DND-41 (cell line): ENCODE measurements around the gene ABHD17C.

ENCODE experiments used
- ATAC-seq: fragments of 200-7000 bp; cut with Tn5 transposase; 3 replicates; pipeline ENCODE4 v1.9.1; 2021; ENCODE audit warnings: low read depth; ENCODE audit not compliant: insufficient read depth
- DNase-seq: peaks from one replicate; pipeline ENCODE4 v3.0.0-alpha.2; 2020
- H2AFZ ChIP-seq: 2 replicates; pipeline ENCODE4 v1.6.0; 2012; ENCODE audit warnings: low read depth, low read length
- H3K27ac ChIP-seq: 2 replicates; pipeline ENCODE4 v1.5.1; 2012; ENCODE audit warnings: low read length, inconsistent platforms
- H3K27me3 ChIP-seq: fragments of 200-600 bp; sonication (generic); 2 replicates; pipeline ENCODE4 v1.6.0; 2012; ENCODE audit warnings: low read length, mild to moderate bottlenecking, inconsistent platforms; ENCODE audit not compliant: insufficient read depth, poor library complexity
- H3K36me3 ChIP-seq: 2 replicates; pipeline ENCODE4 v1.5.1; 2012; ENCODE audit warnings: low read length, inconsistent platforms; ENCODE audit not compliant: insufficient read depth
- H3K4me1 ChIP-seq: 2 replicates; pipeline ENCODE4 v1.5.1; 2012; ENCODE audit warnings: mild to moderate bottlenecking, low read length; ENCODE audit not compliant: insufficient read depth
- H3K4me2 ChIP-seq: 2 replicates; pipeline ENCODE4 v1.6.0; 2012; ENCODE audit warnings: mild to moderate bottlenecking, moderate library complexity, low read length, inconsistent platforms; ENCODE audit not compliant: insufficient read depth
- H3K4me3 ChIP-seq, 2 experiments: fragments of 200-600 bp in 1 of 2; shearing (Covaris generic) in 1 of 2; 2 replicates each; pipeline ENCODE4 v1.5.1; 2012 to 2016; ENCODE audit warnings: inconsistent platforms in 2 of 2, low read length in 2 of 2, mild to moderate bottlenecking in 2 of 2, low read depth in 1 of 2, moderate library complexity in 1 of 2
- H3K79me2 ChIP-seq: 2 replicates; pipeline ENCODE4 v1.6.0; 2012; ENCODE audit warnings: low read length, inconsistent platforms; ENCODE audit not compliant: insufficient read depth
- H3K9ac ChIP-seq: 2 replicates; pipeline ENCODE4 v1.6.0; 2012; ENCODE audit warnings: low read depth, mild to moderate bottlenecking, inconsistent platforms, low read length, moderate library complexity
- H3K9me3 ChIP-seq: 2 replicates; pipeline ENCODE4 v1.5.1; 2012; ENCODE audit warnings: low read length, moderate library complexity, mild to moderate bottlenecking, inconsistent platforms; ENCODE audit not compliant: insufficient read depth, severe bottlenecking
- H4K20me1 ChIP-seq: 2 replicates; pipeline ENCODE4 v1.6.0; 2012; ENCODE audit warnings: low read length; ENCODE audit not compliant: insufficient read depth
- CTCF ChIP-seq: IDR thresholded peaks from 2 replicates; pipeline ENCODE4 v1.5.1; 2012; ENCODE audit warnings: borderline replicate concordance, low read length, moderate library complexity, mild to moderate bottlenecking; ENCODE audit not compliant: poor library complexity, severe bottlenecking; ENCODE audit errors: extremely low read depth
- EZH2 ChIP-seq: IDR thresholded peaks from 3 replicates; pipeline ENCODE4 v1.6.1; 2012; ENCODE audit warnings: borderline replicate concordance, low read depth, mild to moderate bottlenecking, moderate library complexity, low read length, inconsistent platforms; ENCODE audit not compliant: severe bottlenecking

The ABHD17C gene

GRCh38 chr15:80778964-80779657, 84.0 kb downstream of the ABHD17C start, which contains the start of gene CEMIP:
Gene CEMIP, plus strand, starts transcription at chr15:80779370. Its CDS starts 94,510 bp downstream, at chr15:80873880.
- ATAC-seq (no peak), DNase-seq (no peak)
- Histone ChIP-seq H3K4me2 (no peak within 1 kb of the TSS), H2AFZ (no peak within 1 kb of the TSS), H4K20me1 (peaks cover 5% of the 10 kb centered on the region; the same call in 1 of the 2 replicates), H3K4me3 (no peak within 1 kb of the TSS), H3K79me2 (no peaks in the 10 kb centered on the region), H3K4me1 (no peaks in the 10 kb centered on the region), H3K27me3 (no peaks in the 10 kb centered on the region), H3K36me3 (no peaks in the 10 kb centered on the region), H3K27ac (no peak within 1 kb of the TSS), H3K9ac (no peak within 1 kb of the TSS), H3K9me3 (no peaks in the 10 kb centered on the region)
- TF ChIP-seq EZH2 (no peak), CTCF (no peak)

- no peak for DNase-seq
- ATAC-seq, result no peak
- Histone ChIP-seq H3K79me2 (no peaks in the 10 kb centered on the region), H3K36me3 (no peaks in the 10 kb centered on the region), H4K20me1 (peaks cover 5% of the 10 kb centered on the region; the same call in 1 of the 2 replicates), H3K27ac (no peak overlapping the region), H2AFZ (no peak overlapping the region), H3K4me3 (no peak overlapping the region), H3K27me3 (no peaks in the 10 kb centered on the region), H3K9ac (no peak overlapping the region), H3K4me2 (no peak overlapping the region), H3K4me1 (no peaks in the 10 kb centered on the region), H3K9me3 (no peaks in the 10 kb centered on the region)
- no peak for TF ChIP-seq CTCF
- no peak for TF ChIP-seq EZH2
Observed at GRCh38 chr15:80779658-80780415, 84.7 kb downstream of the ABHD17C start.

- no peak for DNase-seq
- Histone ChIP-seq H3K4me3 (no peak overlapping the region), H3K79me2 (no peaks in the 10 kb centered on the region), H3K9ac (no peak overlapping the region), H3K4me1 (no peaks in the 10 kb centered on the region), H3K4me2 (no peak overlapping the region), H3K36me3 (no peaks in the 10 kb centered on the region), H2AFZ (no peak overlapping the region), H3K27me3 (no peaks in the 10 kb centered on the region), H3K9me3 (no peaks in the 10 kb centered on the region), H4K20me1 (peaks cover 5% of the 10 kb centered on the region; the same call in 1 of the 2 replicates), H3K27ac (no peak overlapping the region)
- no peak for ATAC-seq
- TF ChIP-seq EZH2 (no peak), CTCF (no peak)
Observed at GRCh38 chr15:80780416-80781221, 85.5 kb downstream of the ABHD17C start.
